ENCODE data around the gene JUNB. TPM values are rescaled to one million over a fixed set of nuclear protein-coding genes. Genes with fewer than 3 reads are reported as not detected.

Gene JUNB
- total and polyA plus RNA-seq, 2 of the 13 experiments (the other 11 are each of a cell fraction or from before 2014, with no cell fraction given) = 7.7 to 8.2 TPM

DNA sequence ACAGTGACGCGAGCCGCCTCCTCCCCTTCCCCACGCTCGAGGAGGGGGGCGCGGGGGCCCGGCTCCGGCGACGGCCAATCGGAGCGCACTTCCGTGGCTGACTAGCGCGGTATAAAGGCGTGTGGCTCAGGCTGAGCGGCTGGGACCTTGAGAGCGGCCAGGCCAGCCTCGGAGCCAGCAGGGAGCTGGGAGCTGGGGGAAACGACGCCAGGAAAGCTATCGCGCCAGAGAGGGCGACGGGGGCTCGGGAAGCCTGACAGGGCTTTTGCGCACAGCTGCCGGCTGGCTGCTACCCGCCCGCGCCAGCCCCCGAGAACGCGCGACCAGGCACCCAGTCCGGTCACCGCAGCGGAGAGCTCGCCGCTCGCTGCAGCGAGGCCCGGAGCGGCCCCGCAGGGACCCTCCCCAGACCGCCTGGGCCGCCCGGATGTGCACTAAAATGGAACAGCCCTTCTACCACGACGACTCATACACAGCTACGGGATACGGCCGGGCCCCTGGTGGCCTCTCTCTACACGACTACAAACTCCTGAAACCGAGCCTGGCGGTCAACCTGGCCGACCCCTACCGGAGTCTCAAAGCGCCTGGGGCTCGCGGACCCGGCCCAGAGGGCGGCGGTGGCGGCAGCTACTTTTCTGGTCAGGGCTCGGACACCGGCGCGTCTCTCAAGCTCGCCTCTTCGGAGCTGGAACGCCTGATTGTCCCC, at the start of gene JUNB (continued):
- TF ChIP-seq, protein P1, sequence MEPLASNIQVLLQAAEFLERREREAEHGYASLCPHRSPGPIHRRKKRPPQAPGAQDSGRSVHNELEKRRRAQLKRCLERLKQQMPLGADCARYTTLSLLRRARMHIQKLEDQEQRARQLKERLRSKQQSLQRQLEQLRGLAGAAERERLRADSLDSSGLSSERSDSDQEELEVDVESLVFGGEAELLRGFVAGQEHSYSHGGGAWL (CRISPR knock-in tag; IDR thresholded peaks at IDR 0.05) = peak; percentile 93
- TF ChIP-seq ZNF562 (CRISPR knock-in tag; IDR thresholded peaks at IDR 0.05; ENCODE audit: borderline replicate concordance) = no peak
- TF ChIP-seq SOX6 (IDR thresholded peaks at IDR 0.05) = no peak
- TF ChIP-seq SOX6 (CRISPR knock-in tag; IDR thresholded peaks at IDR 0.05) = peak; percentile 63
- no peak for TF ChIP-seq CEBPB (IDR thresholded peaks at IDR 0.05; ENCODE audit: borderline replicate concordance, low read depth, low read length)
- TF ChIP-seq GABPB1 (CRISPR knock-in tag; IDR thresholded peaks at IDR 0.05) = peak; percentile 90
- no peak for TF ChIP-seq NONO (IDR thresholded peaks at IDR 0.05)
- peak; percentile 95 for TF ChIP-seq NONO (CRISPR knock-in tag; conservative IDR thresholded peaks at IDR 0.05)
- TF ChIP-seq ZNF790 (CRISPR knock-in tag; IDR thresholded peaks at IDR 0.05; ENCODE audit: borderline replicate concordance) = no peak
- TF ChIP-seq ZNF614 (CRISPR knock-in tag; IDR thresholded peaks at IDR 0.05; ENCODE audit: borderline replicate concordance) = peak; percentile 93
- no peak for TF ChIP-seq RCOR2 (CRISPR knock-in tag; IDR thresholded peaks at IDR 0.05)
- TF ChIP-seq, protein P2, sequence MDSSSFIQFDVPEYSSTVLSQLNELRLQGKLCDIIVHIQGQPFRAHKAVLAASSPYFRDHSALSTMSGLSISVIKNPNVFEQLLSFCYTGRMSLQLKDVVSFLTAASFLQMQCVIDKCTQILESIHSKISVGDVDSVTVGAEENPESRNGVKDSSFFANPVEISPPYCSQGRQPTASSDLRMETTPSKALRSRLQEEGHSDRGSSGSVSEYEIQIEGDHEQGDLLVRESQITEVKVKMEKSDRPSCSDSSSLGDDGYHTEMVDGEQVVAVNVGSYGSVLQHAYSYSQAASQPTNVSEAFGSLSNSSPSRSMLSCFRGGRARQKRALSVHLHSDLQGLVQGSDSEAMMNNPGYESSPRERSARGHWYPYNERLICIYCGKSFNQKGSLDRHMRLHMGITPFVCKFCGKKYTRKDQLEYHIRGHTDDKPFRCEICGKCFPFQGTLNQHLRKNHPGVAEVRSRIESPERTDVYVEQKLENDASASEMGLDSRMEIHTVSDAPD (CRISPR knock-in tag; IDR thresholded peaks at IDR 0.05) = no peak
- TF ChIP-seq SMARCC2 (IDR thresholded peaks at IDR 0.05) = no peak
- TF ChIP-seq ZNF441 (CRISPR knock-in tag; IDR thresholded peaks at IDR 0.05; ENCODE audit: borderline replicate concordance) = no peak
- TF ChIP-seq TBP (CRISPR knock-in tag; IDR thresholded peaks at IDR 0.05) = no peak
- peak; percentile 43 for TF ChIP-seq ZNF878 (CRISPR knock-in tag; IDR thresholded peaks at IDR 0.05)
- TF ChIP-seq ZNF136 (CRISPR knock-in tag; IDR thresholded peaks at IDR 0.05; ENCODE audit: low read depth) = no peak
- no peak for TF ChIP-seq ZNF570 (CRISPR knock-in tag; IDR thresholded peaks at IDR 0.05; ENCODE audit: borderline replicate concordance)
- TF ChIP-seq, protein P3, sequence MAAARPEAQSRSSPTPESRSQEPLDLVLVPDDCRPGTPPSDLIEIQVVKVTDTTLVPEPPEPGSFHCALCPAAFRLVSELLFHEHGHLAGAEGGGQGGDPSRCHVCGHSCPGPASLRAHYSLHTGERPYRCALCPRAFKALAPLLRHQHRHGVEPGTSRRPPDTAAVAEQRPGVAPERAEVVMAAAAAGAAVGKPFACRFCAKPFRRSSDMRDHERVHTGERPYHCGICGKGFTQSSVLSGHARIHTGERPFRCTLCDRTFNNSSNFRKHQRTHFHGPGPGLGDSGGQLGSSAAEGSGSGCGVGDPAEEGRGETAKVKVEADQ (CRISPR knock-in tag; IDR thresholded peaks at IDR 0.05; ENCODE audit: borderline replicate concordance) = no peak; the same call in 1 of the 2 replicates
- no peak for TF ChIP-seq ATRX (CRISPR knock-in tag; IDR thresholded peaks at IDR 0.05; ENCODE audit: borderline replicate concordance)
- no peak for TF ChIP-seq NBN (conservative IDR thresholded peaks at IDR 0.05)
- no peak; the same call in 1 of the 2 replicates for TF ChIP-seq HCFC1 (IDR thresholded peaks at IDR 0.05; ENCODE audit: low read depth, low read length)
- TF ChIP-seq MED13 (CRISPR knock-in tag; IDR thresholded peaks at IDR 0.05) = no peak
- TF ChIP-seq, protein P4, sequence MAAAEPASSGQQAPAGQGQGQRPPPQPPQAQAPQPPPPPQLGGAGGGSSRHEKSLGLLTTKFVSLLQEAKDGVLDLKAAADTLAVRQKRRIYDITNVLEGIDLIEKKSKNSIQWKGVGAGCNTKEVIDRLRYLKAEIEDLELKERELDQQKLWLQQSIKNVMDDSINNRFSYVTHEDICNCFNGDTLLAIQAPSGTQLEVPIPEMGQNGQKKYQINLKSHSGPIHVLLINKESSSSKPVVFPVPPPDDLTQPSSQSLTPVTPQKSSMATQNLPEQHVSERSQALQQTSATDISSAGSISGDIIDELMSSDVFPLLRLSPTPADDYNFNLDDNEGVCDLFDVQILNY (CRISPR knock-in tag; conservative IDR thresholded peaks at IDR 0.05) = 0 out of 2 replicates have a peak, but pooled peaks have one; percentile 54
- TF ChIP-seq ZNF782 (CRISPR knock-in tag; IDR thresholded peaks at IDR 0.05; ENCODE audit: borderline replicate concordance) = no peak
- TF ChIP-seq ZBTB38 (CRISPR knock-in tag; IDR thresholded peaks at IDR 0.05) = peak; percentile 76
- peak; percentile 6; the same call in 1 of the 2 replicates for TF ChIP-seq HNF4G (IDR thresholded peaks at IDR 0.05; ENCODE audit: borderline replicate concordance, low read depth, low read length)
- TF ChIP-seq HNF4G (CRISPR knock-in tag; IDR thresholded peaks at IDR 0.05; ENCODE audit: borderline replicate concordance, low read depth) = no peak; the same call in 1 of the 2 replicates
- TF ChIP-seq BORCS8-MEF2B (CRISPR knock-in tag; IDR thresholded peaks at IDR 0.05) = peak; percentile 82
- TF ChIP-seq ZNF253 (CRISPR knock-in tag; IDR thresholded peaks at IDR 0.05; ENCODE audit: borderline replicate concordance) = no peak

Data from HepG2 (cell line).